Calu3 (cell line): ENCODE data around the gene KLHL42. TPM values are rescaled to one million over a fixed set of nuclear protein-coding genes. Genes with fewer than 3 reads are reported as not detected.

ENCODE experiments used
- BruUV-seq: library from RNA; stranded (reverse); fragments of 400-500 nt; replicated peaks from 2 replicates; lab custom pipeline; 2021; lab: Mats Ljungman, UMichigan
- CTCF ChIA-PET: fragments of 300-600 bp; sonication (Branson Sonifier 250); formaldehyde crosslinking; loops from one replicate; lab custom pipeline; 2022; ENCODE audit warnings: antibody characterized with exemption; lab: Charles Lee
- DNase-seq: peaks from one replicate; pipeline ENCODE4 v3.0.0; 2022
- H3K27ac Mint-ChIP-seq: one replicate; pipeline ENCODE4 v1.8.0; 2022; ENCODE audit warnings: mixed read lengths; ENCODE audit not compliant: unreplicated experiment
- H3K27me3 Mint-ChIP-seq: one replicate; pipeline ENCODE4 v1.8.0; 2022; ENCODE audit warnings: mixed read lengths; ENCODE audit not compliant: unreplicated experiment
- H3K36me3 Mint-ChIP-seq: one replicate; pipeline ENCODE4 v1.8.0; 2022; ENCODE audit warnings: mild to moderate bottlenecking, moderate library complexity, mixed read lengths; ENCODE audit not compliant: insufficient read depth, unreplicated experiment
- H3K4me1 Mint-ChIP-seq: one replicate; pipeline ENCODE4 v1.8.0; 2022; ENCODE audit warnings: mild to moderate bottlenecking, low read depth, mixed read lengths; ENCODE audit not compliant: unreplicated experiment
- H3K4me3 Mint-ChIP-seq: one replicate; pipeline ENCODE4 v1.8.0; 2022; ENCODE audit warnings: mild to moderate bottlenecking, low read depth, moderate library complexity, mixed read lengths; ENCODE audit not compliant: unreplicated experiment
- H3K9me3 Mint-ChIP-seq: one replicate; pipeline ENCODE4 v1.8.0; 2022; ENCODE audit warnings: low read depth, mixed read lengths; ENCODE audit not compliant: unreplicated experiment
- CTCF ChIP-seq: fragments of 200-600 bp; IDR thresholded peaks from one replicate; pipeline ENCODE4 v1.8.0; 2022; ENCODE audit warnings: antibody characterized with exemption; ENCODE audit not compliant: unreplicated experiment
- intact Hi-C: fragments of 100-400 bp; cut with micrococcal nuclease; formaldehyde crosslinking; loops from one replicate; pipeline ENCODE4 v1.10.0; 2022; ENCODE audit not compliant: unreplicated experiment
- total RNA-seq: library from RNA; stranded (reverse); gene quantifications from 2 replicates; pipeline ENCODE4 v1.2.3, GENCODE V29; 2022

Gene KLHL42
- total RNA-seq, 1 experiment from 2014 or later: 18.5 TPM

GRCh38 chr12:27769142-27769673 is 10.8 kb upstream of the KLHL42 start:
- Mint-ChIP-seq H3K36me3 (no peaks in the 10 kb centered on the region), H3K4me1 (no peaks in the 10 kb centered on the region), H3K9me3 (no peaks in the 10 kb centered on the region), H3K4me3 (no peak overlapping the region), H3K27me3 (no peaks in the 10 kb centered on the region), H3K27ac (no peak overlapping the region)
- no TSS peak for BruUV-seq
- CTCF ChIA-PET: no interaction called here
- TF ChIP-seq CTCF: no peak
- no peak for DNase-seq
- intact Hi-C loops: no loop called here

- Mint-ChIP-seq H3K4me3 (no peak overlapping the region), H3K27me3 (no peaks in the 10 kb centered on the region), H3K36me3 (no peaks in the 10 kb centered on the region), H3K27ac (no peak overlapping the region), H3K4me1 (no peaks in the 10 kb centered on the region), H3K9me3 (no peaks in the 10 kb centered on the region)
- intact Hi-C loops: no loop called here
- CTCF ChIA-PET: no interaction called here
- no TSS peak for BruUV-seq
- TF ChIP-seq CTCF: no peak
- DNase-seq: no peak
These were observed 8.3 kb upstream of the KLHL42 start for GRCh38 chr12:27771481-27772327.

GRCh38 chr12:27772328-27773049 is 7.5 kb upstream of the KLHL42 start:
- H3K4me1 Mint-ChIP-seq: no peaks in the 10 kb centered on the region
- H3K9me3 Mint-ChIP-seq: no peaks in the 10 kb centered on the region
- BruUV-seq: no TSS peak
- no peak for TF ChIP-seq CTCF
- intact Hi-C loops: no loop called here
- no peak overlapping the region for H3K27ac Mint-ChIP-seq
- CTCF ChIA-PET: no interaction called here
- no peak for DNase-seq
- H3K36me3 Mint-ChIP-seq: no peaks in the 10 kb centered on the region
- no peak overlapping the region for H3K4me3 Mint-ChIP-seq
- no peaks in the 10 kb centered on the region for H3K27me3 Mint-ChIP-seq

- Mint-ChIP-seq H3K27ac (no peak overlapping the region), H3K9me3 (no peaks in the 10 kb centered on the region), H3K36me3 (peaks cover 17% of the 10 kb centered on the region), H3K4me1 (peaks cover 13% of the 10 kb centered on the region), H3K27me3 (no peaks in the 10 kb centered on the region), H3K4me3 (no peak overlapping the region)
- no peak for TF ChIP-seq CTCF
- intact Hi-C loops: no loop called here
- CTCF ChIA-PET: no interaction called here
- no peak for DNase-seq
- BruUV-seq: no TSS peak
These were observed 2.9 kb upstream of the KLHL42 start for GRCh38 chr12:27777141-27777540.
